Mesendoderm (in vitro differentiated cells): ENCODE results near the gene RAB9B. TPM values are rescaled to one million over a fixed set of nuclear protein-coding genes. Genes with fewer than 3 reads are reported as not detected.

ENCODE experiments used
- DNase-seq: peaks from one replicate; pipeline ENCODE4 v3.0.0; 2013
- H2AK5ac ChIP-seq: 2 replicates; pipeline ENCODE4 v1.6.1; 2013; ENCODE audit warnings: low read length, inconsistent platforms
- H2BK120ac ChIP-seq: 2 replicates; pipeline ENCODE4 v1.6.1; 2013; ENCODE audit warnings: low read depth, mild to moderate bottlenecking, low read length, moderate library complexity, mixed read lengths
- H2BK15ac ChIP-seq: replicated peaks from 2 replicates; pipeline ENCODE4 v1.6.1; 2013; ENCODE audit warnings: low read depth, mild to moderate bottlenecking, moderate library complexity
- H2BK5ac ChIP-seq: 2 replicates; pipeline ENCODE4 v1.6.1; 2013; ENCODE audit warnings: low read length, inconsistent platforms
- H3K18ac ChIP-seq: 2 replicates; pipeline ENCODE4 v1.6.1; 2013; ENCODE audit warnings: mild to moderate bottlenecking, low read length, mixed read lengths
- H3K23ac ChIP-seq: one replicate; pipeline ENCODE4 v1.6.1; 2013; ENCODE audit warnings: low read length
- H3K27ac ChIP-seq: 2 replicates; pipeline ENCODE4 v1.5.1; 2013; ENCODE audit warnings: low read depth, mild to moderate bottlenecking, inconsistent platforms, low read length, moderate library complexity
- H3K27me3 ChIP-seq: 2 replicates; pipeline ENCODE4 v1.6.1; 2013; ENCODE audit warnings: low read length, control low read depth, mild to moderate bottlenecking, inconsistent platforms; ENCODE audit not compliant: insufficient read depth, poor library complexity
- H3K36me3 ChIP-seq: 2 replicates; pipeline ENCODE4 v1.6.1; 2013; ENCODE audit warnings: low read length, inconsistent platforms; ENCODE audit not compliant: control insufficient read depth, insufficient read depth
- H3K4ac ChIP-seq: one replicate; pipeline ENCODE4 v1.6.1; 2013; ENCODE audit warnings: low read depth, mild to moderate bottlenecking, low read length, moderate library complexity
- H3K4me1 ChIP-seq: 2 replicates; pipeline ENCODE4 v1.6.1; 2013; ENCODE audit warnings: low read depth, low read length, inconsistent platforms; ENCODE audit not compliant: control insufficient read depth
- H3K4me2 ChIP-seq: 2 replicates; pipeline ENCODE4 v1.6.1; 2013; ENCODE audit warnings: low read length
- H3K4me3 ChIP-seq: 2 replicates; pipeline ENCODE4 v1.5.1; 2013; ENCODE audit warnings: mild to moderate bottlenecking, low read length
- H3K56ac ChIP-seq: one replicate; pipeline ENCODE4 v1.6.1; 2013; ENCODE audit warnings: low read length
- H3K79me1 ChIP-seq: 2 replicates; pipeline ENCODE4 v1.6.1; 2013; ENCODE audit warnings: low read length, inconsistent platforms
- H3K79me2 ChIP-seq: 2 replicates; pipeline ENCODE4 v1.6.1; 2013; ENCODE audit warnings: mild to moderate bottlenecking, low read length; ENCODE audit not compliant: control insufficient read depth, insufficient read depth
- H3K9ac ChIP-seq: 2 replicates; pipeline ENCODE4 v1.6.1; 2013; ENCODE audit warnings: low read length, inconsistent platforms
- H4K5ac ChIP-seq: one replicate; pipeline ENCODE4 v1.6.1; 2013; ENCODE audit warnings: low read length
- H4K8ac ChIP-seq: one replicate; pipeline ENCODE4 v1.6.1; 2013; ENCODE audit warnings: low read depth, mild to moderate bottlenecking, control low read depth, low read length, moderate library complexity
- WGBS: extraction: QIAGEN DNeasy Blood & Tissue Kit; methylation state at CpG from one replicate; pipeline ENCODE4 v1.1.7; 2013; ENCODE audit warnings: low lambda C conversion rate, missing lambda C conversion rate; ENCODE audit not compliant: insufficient coverage; ENCODE audit errors: extremely low coverage; 5-methylcytosine and 5-hydroxymethylcytosine counted together
- polyA plus RNA-seq, 2 experiments: library from polyadenylated mRNA; stranded (reverse); fragments of 200-250 nt; gene quantifications; one replicate each; pipeline ENCODE4 v1.2.3, GENCODE V29; 2013

RAB9B gene, protein sequence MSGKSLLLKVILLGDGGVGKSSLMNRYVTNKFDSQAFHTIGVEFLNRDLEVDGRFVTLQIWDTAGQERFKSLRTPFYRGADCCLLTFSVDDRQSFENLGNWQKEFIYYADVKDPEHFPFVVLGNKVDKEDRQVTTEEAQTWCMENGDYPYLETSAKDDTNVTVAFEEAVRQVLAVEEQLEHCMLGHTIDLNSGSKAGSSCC
- 0.22 TPM for polyA plus RNA-seq (2013, experiment 1 of 2)
- 0.28 TPM for polyA plus RNA-seq (2013, experiment 2 of 2)

DNA sequence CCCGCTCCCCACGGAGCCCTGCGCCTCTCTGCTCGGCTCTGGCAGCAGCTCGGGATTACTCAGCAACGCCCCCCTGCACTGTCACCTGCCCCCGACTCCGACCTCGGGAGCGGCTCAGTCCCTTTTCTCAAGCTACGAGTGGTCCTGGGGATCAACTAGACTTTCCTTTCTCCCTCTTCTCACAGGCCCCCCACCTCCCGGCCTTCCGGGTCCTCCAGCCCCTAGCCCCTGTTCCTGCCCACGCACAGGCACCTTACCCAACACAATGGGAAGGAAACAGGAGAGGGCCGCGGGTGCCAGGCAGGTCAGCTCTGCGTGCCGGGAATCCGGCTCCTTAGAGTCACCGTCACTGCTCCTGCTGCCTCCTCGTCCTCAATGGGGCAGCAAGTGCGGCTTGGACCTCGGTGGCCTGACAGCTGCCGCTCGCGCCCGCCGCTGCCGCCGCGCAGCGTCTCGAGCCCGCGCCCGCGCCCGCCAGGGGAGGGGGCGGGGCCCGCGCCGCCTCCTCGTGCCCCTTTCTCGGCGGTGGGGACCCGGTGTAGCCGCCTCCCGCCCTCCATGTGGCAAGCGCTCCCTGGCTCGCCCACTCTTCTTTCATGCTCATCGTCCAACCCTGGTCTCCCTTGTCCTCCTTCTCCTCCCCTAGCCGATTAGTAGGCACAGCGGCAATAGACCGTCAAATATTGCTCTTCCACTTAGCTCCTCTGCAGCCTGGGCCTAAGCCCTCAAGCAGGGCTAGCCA is at the start of gene RAB9B:
TSS of gene RAB9B (minus strand) at position 455 of the 742 bp plus-strand sequence. CDS start 6,473 bp downstream, outside the sequence.
- Histone ChIP-seq H3K4me1 (no peaks in the 10 kb centered on the region), H3K79me1 (no peaks in the 10 kb centered on the region), H4K5ac (no peak within 1 kb of the TSS), H3K4me2 (peak within 1 kb of the TSS; percentile 74), H4K8ac (no peak within 1 kb of the TSS), H2BK5ac (no peak within 1 kb of the TSS), H3K27me3 (no peaks in the 10 kb centered on the region), H2BK120ac (no peak within 1 kb of the TSS), H3K9ac (peak within 1 kb of the TSS; percentile 38), H3K4me3 (peak within 1 kb of the TSS; percentile 32), H3K79me2 (no peaks in the 10 kb centered on the region), H3K56ac (peak within 1 kb of the TSS; percentile 64), H3K4ac (no peak within 1 kb of the TSS), H2BK15ac (no peak within 1 kb of the TSS), H3K23ac (no peak within 1 kb of the TSS), H3K36me3 (no peaks in the 10 kb centered on the region), H3K18ac (no peak within 1 kb of the TSS), H3K27ac (no peak within 1 kb of the TSS), H2AK5ac (no peak within 1 kb of the TSS)
- peak; percentile 66 for DNase-seq
- no CpG with 5 or more reads among the region's 54 CpGs for WGBS

DNA sequence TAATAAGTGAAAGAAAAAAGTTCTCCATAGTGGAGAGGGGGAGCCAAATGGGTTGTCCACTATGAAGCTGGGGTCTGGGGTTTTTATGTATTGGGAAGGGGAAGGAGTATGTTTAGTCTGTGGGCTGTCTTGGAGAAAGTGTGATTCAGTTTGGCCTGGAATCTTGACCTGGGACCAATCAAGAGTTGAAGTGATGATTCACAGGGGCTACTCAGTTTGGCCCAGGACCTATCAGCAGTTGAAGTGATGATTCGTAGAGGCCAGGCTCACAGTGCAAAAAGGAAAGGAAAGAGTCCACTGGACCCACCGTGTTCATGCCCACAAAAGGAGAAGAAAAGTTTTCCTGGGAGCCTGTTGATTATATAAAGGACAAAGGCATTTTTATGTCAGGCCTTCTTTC is 47.3 kb upstream of the RAB9B start:
- Histone ChIP-seq H3K18ac (no peak overlapping the region), H3K27me3 (no peaks in the 10 kb centered on the region), H4K5ac (no peak overlapping the region), H3K9ac (no peak overlapping the region), H3K56ac (no peak overlapping the region), H3K23ac (no peak overlapping the region), H3K79me2 (no peaks in the 10 kb centered on the region), H3K4ac (no peak overlapping the region), H3K79me1 (no peaks in the 10 kb centered on the region), H2BK5ac (no peak overlapping the region), H3K4me2 (no peak overlapping the region), H3K4me1 (no peaks in the 10 kb centered on the region), H3K36me3 (no peaks in the 10 kb centered on the region), H3K4me3 (no peak overlapping the region), H2AK5ac (no peak overlapping the region), H2BK15ac (no peak overlapping the region), H3K27ac (no peak overlapping the region), H4K8ac (no peak overlapping the region), H2BK120ac (no peak overlapping the region)
- WGBS: no CpG with 5 or more reads among the region's 2 CpGs
- peak; percentile 3 for DNase-seq

- Histone ChIP-seq H2BK120ac (no peak overlapping the region), H3K4me3 (no peak overlapping the region), H3K27me3 (no peaks in the 10 kb centered on the region), H3K4me1 (no peaks in the 10 kb centered on the region), H3K56ac (no peak overlapping the region), H3K79me2 (no peaks in the 10 kb centered on the region), H3K79me1 (no peaks in the 10 kb centered on the region), H3K27ac (no peak overlapping the region), H2AK5ac (no peak overlapping the region), H2BK15ac (no peak overlapping the region), H3K4ac (no peak overlapping the region), H3K18ac (no peak overlapping the region), H4K5ac (no peak overlapping the region), H2BK5ac (no peak overlapping the region), H3K23ac (no peak overlapping the region), H4K8ac (no peak overlapping the region), H3K36me3 (no peaks in the 10 kb centered on the region), H3K4me2 (no peak overlapping the region), H3K9ac (no peak overlapping the region)
- DNase-seq: peak; percentile 79
- no CpG with 5 or more reads among the region's 8 CpGs for WGBS
Measured at GRCh38 chrX:103878466-103879122, 46.5 kb upstream of the RAB9B start.

GRCh38 chrX:103877571-103877970 is 45.5 kb upstream of the RAB9B start:
- H3K4me1 ChIP-seq: no peaks in the 10 kb centered on the region
- H3K18ac ChIP-seq: no peak overlapping the region
- H3K56ac ChIP-seq: no peak overlapping the region
- no peak overlapping the region for H3K4me3 ChIP-seq
- no peak for DNase-seq
- H4K5ac ChIP-seq: no peak overlapping the region
- H3K4me2 ChIP-seq: no peak overlapping the region
- H3K79me1 ChIP-seq: no peaks in the 10 kb centered on the region
- H2BK15ac ChIP-seq: no peak overlapping the region
- no peaks in the 10 kb centered on the region for H3K27me3 ChIP-seq
- no peak overlapping the region for H2AK5ac ChIP-seq
- no peak overlapping the region for H4K8ac ChIP-seq
- no CpG with 5 or more reads among the region's 3 CpGs for WGBS
- no peak overlapping the region for H2BK120ac ChIP-seq
- no peaks in the 10 kb centered on the region for H3K36me3 ChIP-seq
- H3K79me2 ChIP-seq: no peaks in the 10 kb centered on the region
- no peak overlapping the region for H3K27ac ChIP-seq
- no peak overlapping the region for H2BK5ac ChIP-seq
- H3K9ac ChIP-seq: no peak overlapping the region
- no peak overlapping the region for H3K23ac ChIP-seq
- no peak overlapping the region for H3K4ac ChIP-seq

DNA sequence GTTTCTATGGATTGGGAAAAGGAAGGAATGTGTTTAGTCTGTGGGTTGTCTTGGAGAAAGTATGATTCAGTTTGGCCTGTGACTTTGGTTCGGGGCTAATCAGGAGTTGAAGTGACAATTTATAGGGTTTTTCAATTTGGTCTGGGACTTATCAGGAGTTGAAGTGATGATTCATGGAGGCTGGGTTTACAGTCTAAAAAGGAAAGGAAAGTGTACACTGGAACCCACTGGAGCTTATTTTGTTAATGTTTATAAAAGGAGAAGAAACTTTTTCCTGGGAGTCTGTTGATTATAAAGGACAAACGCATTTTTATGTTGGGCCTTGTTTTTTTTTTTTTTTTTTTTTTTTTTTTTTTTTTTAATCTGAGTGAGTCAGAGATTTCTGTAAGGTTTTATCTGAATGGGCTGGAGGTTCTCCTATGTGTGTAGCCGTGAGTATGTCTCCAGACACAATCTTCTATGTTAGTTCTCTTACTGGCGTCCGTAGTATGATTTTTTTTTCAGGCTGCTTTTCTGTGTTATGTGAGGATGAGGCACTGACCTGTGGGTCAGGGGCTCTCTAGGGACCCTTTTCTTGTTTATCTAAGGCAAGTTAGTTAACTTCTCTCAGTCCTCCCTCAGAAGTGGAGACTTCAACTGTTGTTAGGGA is 33.0 kb upstream of the RAB9B start:
- Histone ChIP-seq H3K4me2 (no peak overlapping the region), H3K79me1 (no peaks in the 10 kb centered on the region), H4K8ac (no peak overlapping the region), H3K9ac (no peak overlapping the region), H3K4ac (no peak overlapping the region), H3K27me3 (no peaks in the 10 kb centered on the region), H3K4me1 (no peaks in the 10 kb centered on the region), H2AK5ac (no peak overlapping the region), H3K23ac (no peak overlapping the region), H2BK15ac (no peak overlapping the region), H2BK5ac (no peak overlapping the region), H3K56ac (no peak overlapping the region), H2BK120ac (no peak overlapping the region), H3K18ac (no peak overlapping the region), H3K36me3 (no peaks in the 10 kb centered on the region), H3K4me3 (no peak overlapping the region), H3K79me2 (no peaks in the 10 kb centered on the region), H4K5ac (no peak overlapping the region), H3K27ac (no peak overlapping the region)
- WGBS: no CpG with 5 or more reads among the region's 5 CpGs
- DNase-seq: no peak
